Progenitor cell of endocrine pancreas (in vitro differentiated cells): Measurements from ENCODE around the gene LAMP5. TPM values are rescaled to one million over a fixed set of nuclear protein-coding genes. Genes with fewer than 3 reads are reported as not detected.

Experiments
- DNase-seq: peaks from one replicate; pipeline ENCODE4 v3.0.0; 2021; ENCODE audit warnings: low spot score; ENCODE audit not compliant: unreplicated experiment
- H3K27ac Mint-ChIP-seq: 2 replicates; pipeline ENCODE4 v1.8.0; 2021; ENCODE audit warnings: mild to moderate bottlenecking, moderate library complexity, mixed read lengths
- H3K27me3 Mint-ChIP-seq: 2 replicates; pipeline ENCODE4 v1.8.0; 2021; ENCODE audit warnings: mixed read lengths
- H3K36me3 Mint-ChIP-seq: 2 replicates; pipeline ENCODE4 v1.8.0; 2022; ENCODE audit warnings: mixed read lengths; ENCODE audit not compliant: insufficient read depth
- H3K4me1 Mint-ChIP-seq: 2 replicates; pipeline ENCODE4 v1.8.0; 2021; ENCODE audit warnings: low read depth, mixed read lengths
- H3K4me3 Mint-ChIP-seq: 2 replicates; pipeline ENCODE4 v1.8.0; 2021; ENCODE audit warnings: low read depth, mild to moderate bottlenecking, moderate library complexity, mixed read lengths
- H3K9me3 Mint-ChIP-seq: 2 replicates; pipeline ENCODE4 v1.8.0; 2021; ENCODE audit warnings: low read depth, mixed read lengths
- total RNA-seq: library from RNA; stranded (reverse); gene quantifications from 2 replicates; pipeline ENCODE4 v1.2.1, GENCODE V29; 2021
- TF ChIP-seq, protein P1 (sequence below): fragments of 200-600 bp; sonication (generic); IDR thresholded peaks from one replicate; pipeline ENCODE4 v1.5.0; 2021; ENCODE audit warnings: antibody characterized with exemption, mild to moderate bottlenecking; ENCODE audit not compliant: unreplicated experiment

LAMP5 gene
- total RNA-seq, 1 donor from 2014 or later = not detected

DNA sequence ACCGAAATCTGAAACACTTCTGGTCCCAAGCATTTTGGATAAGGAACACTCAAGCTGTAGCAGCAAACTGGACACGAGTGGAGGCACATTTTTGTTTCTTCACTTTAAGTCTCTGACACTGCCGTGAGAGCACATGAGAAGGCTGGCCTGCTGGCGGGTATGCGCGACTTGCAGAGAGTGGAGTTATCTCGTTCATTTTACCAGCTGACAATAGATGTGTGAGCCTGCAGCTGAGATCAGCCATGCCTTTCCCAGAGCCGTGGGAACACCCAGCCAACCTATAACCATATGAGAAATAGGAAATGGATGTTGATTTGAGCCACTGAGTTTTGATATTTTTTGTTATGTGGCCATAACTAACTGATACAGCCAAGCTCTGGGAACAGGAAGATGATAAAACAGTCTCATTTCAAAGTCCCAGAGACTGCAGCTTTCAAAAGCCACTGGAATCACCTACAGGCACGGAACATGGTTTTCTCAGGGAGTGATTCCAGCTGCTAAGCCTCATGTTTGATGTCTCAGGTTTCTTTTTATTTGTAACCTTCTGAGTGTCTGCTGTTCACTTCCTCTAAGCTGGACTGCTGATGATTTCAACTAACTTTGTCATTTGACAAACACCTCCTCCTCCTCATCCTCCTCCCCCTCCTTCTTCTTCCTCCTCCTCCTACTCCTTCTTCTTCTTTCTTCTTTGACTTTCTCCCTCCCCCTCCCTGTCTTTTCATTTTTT is 28.6 kb upstream of the LAMP5 start:
- no peak overlapping the region for H3K27ac Mint-ChIP-seq
- H3K27me3 Mint-ChIP-seq = peaks cover 9% of the 10 kb centered on the region
- H3K9me3 Mint-ChIP-seq = no peaks in the 10 kb centered on the region
- no peaks in the 10 kb centered on the region for H3K4me1 Mint-ChIP-seq
- no peaks in the 10 kb centered on the region for H3K36me3 Mint-ChIP-seq
- no peak overlapping the region for H3K4me3 Mint-ChIP-seq
- no peak for DNase-seq
- TF ChIP-seq, protein P1, sequence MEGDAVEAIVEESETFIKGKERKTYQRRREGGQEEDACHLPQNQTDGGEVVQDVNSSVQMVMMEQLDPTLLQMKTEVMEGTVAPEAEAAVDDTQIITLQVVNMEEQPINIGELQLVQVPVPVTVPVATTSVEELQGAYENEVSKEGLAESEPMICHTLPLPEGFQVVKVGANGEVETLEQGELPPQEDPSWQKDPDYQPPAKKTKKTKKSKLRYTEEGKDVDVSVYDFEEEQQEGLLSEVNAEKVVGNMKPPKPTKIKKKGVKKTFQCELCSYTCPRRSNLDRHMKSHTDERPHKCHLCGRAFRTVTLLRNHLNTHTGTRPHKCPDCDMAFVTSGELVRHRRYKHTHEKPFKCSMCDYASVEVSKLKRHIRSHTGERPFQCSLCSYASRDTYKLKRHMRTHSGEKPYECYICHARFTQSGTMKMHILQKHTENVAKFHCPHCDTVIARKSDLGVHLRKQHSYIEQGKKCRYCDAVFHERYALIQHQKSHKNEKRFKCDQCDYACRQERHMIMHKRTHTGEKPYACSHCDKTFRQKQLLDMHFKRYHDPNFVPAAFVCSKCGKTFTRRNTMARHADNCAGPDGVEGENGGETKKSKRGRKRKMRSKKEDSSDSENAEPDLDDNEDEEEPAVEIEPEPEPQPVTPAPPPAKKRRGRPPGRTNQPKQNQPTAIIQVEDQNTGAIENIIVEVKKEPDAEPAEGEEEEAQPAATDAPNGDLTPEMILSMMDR = no peak

DNA sequence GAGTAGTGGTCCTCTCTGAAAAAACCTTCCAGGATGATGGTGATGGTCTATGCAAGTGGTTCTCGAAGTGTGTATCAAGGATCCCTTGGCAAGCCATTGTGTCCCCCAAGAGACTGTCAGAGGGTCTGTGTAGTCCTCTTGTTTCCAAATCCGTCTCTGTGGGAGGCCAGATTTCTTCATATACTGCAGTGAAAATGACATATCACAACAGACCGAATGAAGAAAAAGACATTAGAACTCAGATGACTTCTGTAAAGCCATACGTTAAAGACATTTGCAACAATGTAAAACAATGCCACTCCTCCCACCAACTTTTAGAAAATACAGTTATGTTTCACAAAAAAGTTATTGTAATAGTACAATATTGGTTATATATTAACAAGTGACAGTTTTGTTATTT is 27.2 kb upstream of the LAMP5 start:
- H3K27me3 Mint-ChIP-seq = peaks cover 9% of the 10 kb centered on the region

DNA sequence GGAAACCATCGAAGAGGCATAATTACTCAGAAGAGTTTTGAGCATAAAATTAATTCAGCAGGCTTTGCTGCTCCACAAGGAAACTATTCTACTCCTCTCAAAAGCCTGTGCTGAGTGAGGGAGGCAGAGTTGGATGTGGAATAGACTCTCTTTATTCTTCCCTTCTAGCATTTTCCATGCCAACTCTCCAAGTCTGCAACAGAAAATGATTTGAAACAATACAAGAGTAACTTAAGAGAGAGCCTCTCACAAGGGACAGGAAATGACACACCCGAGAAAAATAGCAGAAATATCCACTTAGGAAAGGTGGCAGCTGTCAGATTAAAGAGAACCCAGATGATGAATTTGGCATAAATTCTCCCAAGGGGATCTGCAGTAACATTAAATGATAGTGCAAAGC is 26.3 kb upstream of the LAMP5 start:
- no peaks in the 10 kb centered on the region for H3K9me3 Mint-ChIP-seq
- H3K4me1 Mint-ChIP-seq = no peaks in the 10 kb centered on the region
- H3K27me3 Mint-ChIP-seq = peaks cover 4% of the 10 kb centered on the region
- H3K36me3 Mint-ChIP-seq = no peaks in the 10 kb centered on the region
- TF ChIP-seq, protein P1 = no peak
- H3K4me3 Mint-ChIP-seq = no peak overlapping the region
- H3K27ac Mint-ChIP-seq = no peak overlapping the region
- no peak for DNase-seq

More for the DNA sequence above, 27.2 kb upstream of the LAMP5 start:
- Mint-ChIP-seq H3K4me3 (no peak overlapping the region), H3K4me1 (no peaks in the 10 kb centered on the region), H3K9me3 (no peaks in the 10 kb centered on the region), H3K27ac (no peak overlapping the region), H3K36me3 (no peaks in the 10 kb centered on the region)
- TF ChIP-seq, protein P1 = no peak
- no peak for DNase-seq

DNA sequence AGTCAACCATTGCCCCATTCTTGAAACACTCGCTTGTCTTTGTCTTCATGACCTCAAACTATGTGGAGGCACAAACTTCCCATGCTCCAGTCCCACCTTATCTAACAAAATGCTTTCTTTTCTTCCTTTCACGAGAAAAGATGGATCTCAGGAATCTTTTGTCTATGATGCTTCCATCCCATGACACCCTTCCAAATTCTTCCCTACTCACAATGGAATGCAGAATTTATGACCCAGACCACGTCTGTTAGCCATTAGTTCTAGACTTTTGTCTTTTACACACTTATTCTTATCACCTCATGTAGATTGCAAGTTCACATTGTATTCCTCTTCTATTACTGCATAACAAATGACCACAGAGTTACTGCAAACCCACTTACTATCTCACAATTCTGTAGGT is 24.2 kb upstream of the LAMP5 start:
- DNase-seq = no peak
- H3K36me3 Mint-ChIP-seq = no peaks in the 10 kb centered on the region
- H3K9me3 Mint-ChIP-seq = no peaks in the 10 kb centered on the region
- TF ChIP-seq, protein P1 = no peak
- no peaks in the 10 kb centered on the region for H3K4me1 Mint-ChIP-seq
- H3K27me3 Mint-ChIP-seq = peaks cover 4% of the 10 kb centered on the region
- no peak overlapping the region for H3K4me3 Mint-ChIP-seq
- H3K27ac Mint-ChIP-seq = no peak overlapping the region

DNA sequence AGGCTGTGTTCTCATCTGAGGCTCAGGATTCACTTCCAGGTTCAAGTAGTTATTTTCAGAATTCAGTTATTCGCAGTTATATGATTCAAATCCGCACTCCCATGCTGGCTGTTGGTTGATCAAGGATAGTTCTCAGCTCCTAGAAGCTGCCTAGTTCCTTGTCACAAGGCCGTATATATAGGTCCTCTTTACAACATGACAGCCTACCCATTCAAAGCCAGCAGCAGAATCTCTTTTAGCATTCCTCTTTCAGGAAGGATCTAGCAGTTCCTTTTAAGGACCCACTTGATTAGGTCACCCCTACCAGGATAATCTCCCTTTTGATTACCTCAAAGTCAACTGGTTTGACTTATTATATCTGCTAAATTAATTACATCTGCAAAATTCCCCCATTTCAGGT is 23.8 kb upstream of the LAMP5 start:
- H3K4me3 Mint-ChIP-seq = no peak overlapping the region
- peaks cover 4% of the 10 kb centered on the region for H3K27me3 Mint-ChIP-seq
- DNase-seq = no peak
- no peak overlapping the region for H3K27ac Mint-ChIP-seq
- no peaks in the 10 kb centered on the region for H3K9me3 Mint-ChIP-seq
- H3K4me1 Mint-ChIP-seq = no peaks in the 10 kb centered on the region
- H3K36me3 Mint-ChIP-seq = no peaks in the 10 kb centered on the region
- TF ChIP-seq, protein P1 = no peak
